Ammon's horn (tissue), 1 donor: ENCODE measurements around the gene NR2C1.
A peak's percentile ranks its signal among the peaks of the same experiment; 100 is the strongest.
"Not testable (repeated sequence)": the region's sequence is repeated elsewhere in the genome, so short reads cannot be mapped to it uniquely, and the experiment has no call there.

Experiments used
- DNase-seq: peaks from one replicate; pipeline ENCODE4 v3.0.0-alpha.2; 2016; ENCODE audit warnings: low spot score

The NR2C1 gene

DNA sequence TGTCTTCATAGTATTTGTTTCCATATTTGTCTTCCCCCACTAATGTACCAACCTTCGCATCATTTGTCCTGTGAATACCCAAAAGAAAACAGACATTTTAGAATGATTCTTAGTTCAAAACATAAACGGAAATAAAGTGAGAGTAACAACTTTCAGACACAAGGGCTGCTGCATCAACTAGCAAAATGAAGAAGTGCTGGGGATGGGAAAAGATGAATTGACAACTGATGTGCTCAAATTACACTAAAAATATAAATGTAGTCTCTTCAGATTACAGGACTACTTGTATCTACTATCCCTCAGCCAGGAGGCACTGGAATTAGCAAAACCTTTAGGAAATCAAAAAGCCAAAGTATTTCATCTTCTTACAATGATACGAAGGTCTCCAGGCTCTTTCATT is 70.7 kb downstream of the NR2C1 start:
- DNase-seq = no peak

DNA sequence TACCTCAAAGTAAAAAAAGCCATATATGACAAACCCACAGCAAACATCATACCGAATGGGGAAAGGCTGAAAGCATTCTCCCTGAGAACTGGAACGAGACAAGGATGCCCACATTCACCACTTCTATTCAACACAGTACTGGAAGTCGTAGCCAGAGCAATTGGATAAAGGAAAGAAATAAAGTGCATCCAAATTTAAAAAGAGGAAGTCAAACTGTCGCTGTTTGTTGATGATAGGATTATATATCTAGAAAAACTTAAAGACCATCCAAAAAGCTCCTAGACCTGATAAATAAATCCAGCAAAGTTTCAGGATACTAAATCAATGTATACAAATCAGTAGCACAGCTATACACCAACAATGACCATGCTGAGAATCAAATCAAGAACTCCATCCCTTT is 75.1 kb downstream of the NR2C1 start:
- no peak for DNase-seq

DNA sequence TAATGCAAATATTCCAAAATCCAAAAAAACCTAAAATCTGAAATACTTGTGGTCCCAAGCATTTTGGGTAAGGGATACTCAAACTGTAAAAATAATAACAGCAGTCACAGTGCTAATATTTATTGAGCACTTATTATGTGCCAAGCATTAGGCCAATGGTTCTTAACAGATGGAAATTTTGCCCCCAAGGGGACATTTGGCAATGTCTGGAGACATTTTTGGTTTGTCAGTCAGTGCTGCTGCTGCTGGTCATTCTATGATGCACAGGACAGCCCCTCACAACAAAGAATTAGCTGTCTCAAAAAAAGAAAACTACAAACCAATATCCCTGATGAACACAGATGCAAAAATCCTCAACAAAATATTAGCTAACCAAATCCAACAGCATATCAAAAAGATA is 75.7 kb downstream of the NR2C1 start:
- no peak for DNase-seq

DNA sequence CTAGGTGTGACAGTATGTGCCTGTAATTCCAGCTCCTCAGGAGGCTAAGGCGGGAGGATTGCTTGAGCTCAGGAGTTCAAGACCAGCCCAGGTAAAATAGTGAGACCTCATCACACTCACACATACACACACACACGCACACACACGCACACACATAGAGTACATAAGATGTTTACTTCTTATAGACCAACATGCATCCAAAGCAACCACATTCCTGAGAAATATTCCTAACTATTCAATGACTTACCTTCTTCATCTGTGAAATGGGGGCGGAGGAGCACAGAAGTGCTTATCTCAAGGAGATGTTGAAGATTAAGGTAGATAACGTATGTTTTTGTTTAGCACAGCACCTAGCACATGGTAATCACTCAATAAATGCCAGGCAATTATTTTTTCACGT is 76.4 kb downstream of the NR2C1 start:
- DNase-seq = no peak

DNA sequence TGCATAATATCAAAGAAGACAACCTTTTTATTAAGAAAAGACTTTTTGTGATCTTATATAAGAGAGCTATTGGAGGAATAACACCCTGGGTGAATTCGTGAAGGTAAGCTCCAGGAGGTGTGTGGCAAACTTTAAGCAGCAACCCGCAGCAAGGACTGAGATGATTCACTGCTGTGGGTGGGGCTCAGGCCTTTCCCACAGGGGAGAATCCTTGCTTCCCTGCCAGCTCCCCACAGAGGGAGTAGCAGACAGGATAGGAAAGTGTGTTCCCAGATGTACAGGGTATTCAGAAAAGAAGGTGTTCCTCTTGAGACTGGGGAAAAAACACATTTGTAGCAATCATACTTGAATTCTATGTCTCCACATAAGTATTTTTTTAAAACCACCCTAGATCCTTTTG is 79.1 kb downstream of the NR2C1 start:
- no peak for DNase-seq

DNA sequence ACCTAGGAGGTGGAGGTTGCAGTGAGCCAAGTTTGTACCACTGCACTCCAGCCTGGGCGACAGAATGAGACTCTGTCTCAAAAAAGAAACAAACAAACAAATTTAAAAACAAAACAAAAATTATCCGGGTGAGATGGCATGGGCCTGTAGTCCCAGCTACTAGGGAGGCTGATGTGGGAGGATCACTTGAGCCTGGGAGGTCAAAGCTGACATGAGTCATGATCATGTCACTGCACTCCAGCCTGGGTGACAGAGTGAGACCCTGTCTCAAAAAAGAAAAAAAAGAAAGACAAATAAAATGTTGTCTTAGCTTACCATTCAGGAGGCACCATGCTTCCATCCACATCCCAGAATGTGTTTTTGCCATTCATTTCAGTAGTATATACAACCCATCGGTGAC is 79.6 kb downstream of the NR2C1 start:
- not testable (repeated sequence) for DNase-seq

DNA sequence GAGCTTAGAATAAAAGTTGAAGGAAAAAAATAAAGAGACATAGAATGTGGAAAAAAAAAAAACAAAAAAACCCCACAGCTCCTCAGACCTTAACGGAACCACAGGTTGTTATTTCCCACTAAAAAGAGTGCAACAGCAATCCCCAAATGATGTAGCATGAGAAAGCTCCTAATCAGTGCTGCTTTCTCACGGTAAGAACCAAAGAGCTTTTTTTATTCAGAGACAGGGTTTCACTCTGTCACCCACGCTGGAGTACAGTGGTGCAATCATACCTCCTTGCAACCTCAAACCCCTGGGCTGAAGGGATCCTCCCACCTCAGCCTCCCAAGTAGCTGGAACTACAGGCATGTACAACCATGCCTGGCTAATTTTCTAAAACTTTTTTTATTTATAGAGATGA is 83.2 kb downstream of the NR2C1 start:
- no peak for DNase-seq

DNA sequence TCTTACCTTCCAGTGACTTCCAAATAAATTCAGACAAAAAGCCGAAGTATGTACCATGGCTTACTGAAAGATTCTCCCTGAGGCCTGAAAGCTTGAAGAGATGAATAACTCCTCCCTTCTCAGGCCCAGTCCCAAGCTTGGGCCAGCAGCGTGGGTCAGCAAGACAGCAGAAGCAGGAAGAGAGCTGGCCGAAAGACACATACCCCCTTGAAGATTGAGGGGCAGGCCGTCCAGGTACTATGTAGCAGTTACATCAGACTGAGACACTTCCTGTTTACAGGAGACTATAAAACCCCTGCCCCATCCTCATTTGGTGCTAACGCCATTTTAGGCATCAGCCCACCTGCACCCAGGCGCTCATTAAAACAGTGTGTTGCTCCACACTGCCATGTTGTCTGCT is 84.9 kb downstream of the NR2C1 start:
- DNase-seq = no peak

DNA sequence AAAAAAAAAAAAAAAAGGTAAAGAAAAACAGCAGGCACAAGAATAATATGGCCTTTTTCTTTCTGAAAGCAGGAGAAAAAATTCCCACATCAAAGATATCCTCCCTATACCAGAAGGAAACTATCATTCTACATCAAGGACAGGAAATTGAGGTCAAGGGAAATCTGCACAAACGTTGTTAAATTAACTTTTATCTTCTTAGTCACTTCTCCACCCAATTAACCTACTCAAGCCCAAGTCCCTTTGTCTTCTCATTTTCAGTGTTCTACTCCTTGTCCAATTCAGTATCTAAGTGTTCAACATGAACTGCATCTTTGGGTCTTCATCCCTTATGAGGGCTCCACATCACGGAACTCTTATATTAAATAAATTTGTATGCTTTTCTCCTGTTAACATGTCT is 85.6 kb downstream of the NR2C1 start:
- no peak for DNase-seq

DNA sequence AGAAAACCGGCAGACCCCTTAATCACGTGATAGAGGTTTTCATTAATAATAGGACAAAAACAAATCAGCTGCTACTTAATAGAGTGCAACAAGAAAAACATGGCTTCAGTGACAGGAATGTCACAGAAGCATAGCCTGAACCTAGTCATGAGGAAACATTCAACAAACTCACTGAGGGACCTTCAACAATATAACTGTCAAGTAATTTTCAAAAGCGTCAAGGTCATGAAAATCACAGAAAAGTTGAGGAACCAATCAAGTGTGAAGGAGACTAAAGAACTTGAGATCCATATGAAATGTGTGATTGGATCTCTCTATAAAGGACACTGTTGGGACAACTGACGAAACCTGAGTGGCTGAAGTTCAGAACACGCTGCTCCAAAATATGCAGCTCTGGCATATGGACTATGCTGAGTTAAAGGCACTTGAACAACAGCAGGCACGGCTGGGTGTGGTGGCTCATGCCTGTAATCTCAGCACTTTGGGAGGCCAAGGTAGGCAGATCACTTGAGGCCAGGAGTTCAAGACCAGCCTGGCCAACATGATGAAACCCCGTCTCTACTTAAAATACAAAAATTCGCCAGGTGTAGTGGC is 86.2 kb downstream of the NR2C1 start:
- DNase-seq = no peak

DNA sequence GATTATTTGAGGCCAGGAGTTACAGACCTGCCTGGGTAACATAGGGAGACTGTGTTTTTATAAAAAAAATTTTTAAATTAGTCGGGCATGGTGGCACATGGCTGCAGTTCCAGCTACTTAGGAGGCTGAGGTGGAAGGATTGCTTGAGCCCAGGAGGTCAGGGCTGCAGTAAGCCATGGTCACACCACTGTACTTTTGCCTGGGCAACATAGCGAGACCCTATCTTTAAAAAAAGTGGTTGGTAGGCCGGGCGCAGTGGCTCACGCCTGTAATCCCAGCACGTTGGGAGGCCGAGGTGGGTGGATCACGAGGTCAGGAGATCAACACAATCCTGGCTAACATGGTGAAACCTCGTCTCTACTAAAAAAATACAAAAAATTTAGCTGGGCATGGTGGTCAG is 88.3 kb downstream of the NR2C1 start:
- not testable (repeated sequence) for DNase-seq

DNA sequence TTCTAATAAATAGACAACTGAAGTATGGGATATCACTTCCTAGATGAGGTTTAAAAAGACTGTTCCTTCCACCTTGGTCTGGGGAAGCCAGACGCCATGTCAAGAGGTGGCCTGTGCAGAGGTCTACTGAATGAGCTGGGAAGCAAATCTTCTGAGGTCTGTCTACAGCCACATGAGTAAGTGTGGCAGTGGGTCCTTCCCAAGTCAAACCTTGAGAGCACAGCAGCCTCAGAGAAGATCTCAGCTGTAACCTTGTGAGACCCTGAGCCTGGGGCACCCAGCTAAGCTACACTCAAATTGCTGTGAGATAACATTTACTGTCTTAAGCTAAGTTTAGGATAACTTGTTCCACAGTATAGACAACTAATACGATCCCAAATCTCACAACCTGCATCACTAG is 90.1 kb downstream of the NR2C1 start:
- no peak for DNase-seq

DNA sequence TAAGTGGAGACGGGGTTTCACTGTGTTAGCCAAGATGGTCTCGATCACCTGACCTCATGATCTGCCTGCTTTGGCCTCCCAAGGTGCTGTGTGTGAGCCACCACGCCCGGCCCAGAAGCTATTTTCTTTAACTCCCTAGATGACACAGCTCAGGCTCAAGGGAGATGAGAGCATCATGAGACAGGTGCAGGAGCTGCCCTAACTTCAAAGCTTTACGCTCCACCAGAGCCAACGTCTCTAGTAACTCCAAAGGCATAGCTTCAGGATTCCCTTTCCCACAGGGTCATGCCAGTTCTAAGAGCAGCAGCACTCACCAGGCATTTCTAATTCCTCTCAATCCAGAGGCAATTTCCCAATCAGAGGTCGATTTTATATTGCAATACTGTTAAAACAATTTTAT is 91.0 kb downstream of the NR2C1 start:
- DNase-seq = no peak

DNA sequence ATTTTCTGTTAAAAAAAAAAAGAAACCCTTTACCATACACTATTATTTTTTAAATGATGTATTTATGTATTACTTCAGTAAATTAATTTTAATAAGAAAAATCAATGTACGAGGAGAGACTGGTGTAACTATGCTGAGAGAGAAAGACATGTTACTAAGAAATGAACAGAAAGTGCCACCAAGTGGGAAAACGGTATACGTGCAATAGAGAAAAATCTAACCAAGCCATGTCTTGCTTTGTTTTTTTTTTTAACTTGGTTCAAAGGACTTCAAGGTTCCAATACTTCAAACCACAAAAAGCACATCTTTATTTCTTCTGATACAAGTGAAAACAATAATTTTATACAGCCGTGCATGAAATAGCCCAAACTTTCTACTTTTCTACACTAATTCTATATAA is 92.8 kb downstream of the NR2C1 start:
- peak; percentile 54 for DNase-seq

DNA sequence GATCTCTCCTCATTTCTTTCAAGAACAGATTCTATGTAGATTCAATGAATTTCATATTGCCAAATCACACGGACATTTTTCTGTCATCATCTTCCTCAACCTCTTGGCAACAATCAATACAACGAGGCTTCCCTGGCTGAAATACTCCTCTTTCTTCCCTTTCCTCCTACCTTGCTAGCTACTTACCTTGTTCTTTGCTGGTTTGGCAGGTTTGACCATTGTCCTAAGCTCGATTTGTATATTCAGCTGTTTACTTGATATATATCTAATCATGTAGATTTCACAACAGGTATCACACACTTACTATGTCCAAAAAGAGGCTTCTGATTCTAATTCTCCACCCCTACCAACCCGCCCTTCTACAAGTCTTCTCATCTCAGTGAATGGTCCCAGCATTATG is 93.5 kb downstream of the NR2C1 start:
- DNase-seq = no peak

DNA sequence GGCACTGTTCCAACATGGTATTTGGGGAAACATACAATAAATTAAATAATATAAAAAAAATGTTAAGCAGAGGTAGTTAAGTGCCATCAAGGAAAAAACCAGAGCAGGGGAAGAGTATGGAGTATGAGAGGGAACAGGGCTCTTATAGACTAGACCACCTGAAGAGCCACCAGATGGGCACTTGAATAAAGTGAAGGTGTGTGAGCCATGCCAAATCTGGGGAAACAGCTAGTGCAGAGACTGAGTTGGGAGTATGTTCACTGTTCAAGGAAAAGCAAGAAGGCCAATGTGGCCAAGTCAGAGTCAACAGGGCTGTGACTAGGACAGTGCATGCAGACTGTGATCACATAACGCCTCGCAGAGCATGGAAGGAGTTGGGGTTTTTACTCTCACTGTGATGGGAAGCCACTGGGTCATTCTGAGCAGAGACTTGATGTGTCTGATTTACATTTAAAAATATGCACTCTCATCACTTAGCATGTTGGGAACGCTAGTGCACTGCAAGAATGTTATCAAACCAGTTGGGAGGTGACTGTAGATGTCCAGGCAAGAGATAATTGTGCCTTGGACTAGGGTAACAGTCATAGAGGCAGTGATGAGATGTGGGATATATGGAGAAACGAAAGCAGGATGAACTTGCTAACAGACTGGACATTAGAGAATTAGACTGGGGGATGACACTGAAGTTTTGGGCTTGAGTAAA is 95.5 kb downstream of the NR2C1 start:
- DNase-seq = no peak

DNA sequence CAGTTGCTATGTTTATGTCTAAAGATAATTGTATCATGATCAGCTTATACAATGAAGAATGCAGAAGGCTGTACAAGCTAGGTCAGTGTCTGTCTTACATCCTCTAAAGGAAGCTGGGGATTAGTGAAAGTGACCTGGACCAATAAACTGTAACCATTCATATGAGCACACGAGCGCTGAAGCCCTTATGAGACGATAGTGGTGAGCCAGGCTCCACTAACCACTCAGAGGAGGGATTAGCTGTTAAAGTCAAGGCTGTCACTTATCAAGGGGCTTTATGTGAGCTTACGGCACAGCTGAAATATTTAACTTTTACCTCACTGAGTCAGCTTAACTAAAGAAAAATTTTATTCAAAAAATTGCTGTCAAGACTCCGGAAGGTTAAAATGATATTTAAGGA is 100.2 kb downstream of the NR2C1 start:
- no peak for DNase-seq

DNA sequence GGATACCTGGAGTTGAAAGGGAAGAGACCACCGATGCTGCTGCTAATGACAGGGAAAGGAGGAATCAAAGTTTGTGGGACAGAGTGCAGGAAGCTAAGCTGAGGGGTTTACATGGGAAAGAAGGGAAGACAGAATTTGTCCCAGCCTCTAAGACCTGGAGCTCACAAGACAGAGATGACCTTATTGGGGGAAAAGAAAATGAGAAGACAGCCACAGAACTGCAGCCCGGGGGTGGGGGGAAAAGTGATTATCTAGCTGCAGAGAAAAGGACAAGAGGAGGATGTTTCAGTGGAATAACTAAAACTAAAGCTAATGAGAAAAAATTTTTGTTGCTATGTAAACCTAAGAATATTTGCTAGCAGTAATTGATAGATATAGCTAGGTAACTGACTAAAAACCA is 100.6 kb downstream of the NR2C1 start:
- no peak for DNase-seq

DNA sequence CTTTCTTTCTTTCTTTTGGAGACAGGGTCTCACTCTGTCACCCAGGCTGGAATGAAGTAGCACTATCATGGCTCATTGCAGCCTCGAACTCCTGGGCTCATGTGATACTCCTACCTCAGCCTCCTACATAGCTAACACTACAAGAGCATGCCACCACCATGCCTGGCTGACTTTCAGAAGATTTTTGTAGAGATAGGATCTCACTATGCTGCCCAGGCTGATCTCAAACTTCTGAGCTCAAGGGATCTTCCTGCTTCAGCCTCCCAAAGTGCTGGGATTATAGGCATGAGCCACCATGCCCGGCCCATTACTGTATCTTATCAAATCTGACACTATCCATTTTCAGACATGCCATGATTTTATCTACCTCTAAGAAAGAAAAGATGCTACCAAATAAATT is 101.5 kb downstream of the NR2C1 start:
- no peak for DNase-seq

DNA sequence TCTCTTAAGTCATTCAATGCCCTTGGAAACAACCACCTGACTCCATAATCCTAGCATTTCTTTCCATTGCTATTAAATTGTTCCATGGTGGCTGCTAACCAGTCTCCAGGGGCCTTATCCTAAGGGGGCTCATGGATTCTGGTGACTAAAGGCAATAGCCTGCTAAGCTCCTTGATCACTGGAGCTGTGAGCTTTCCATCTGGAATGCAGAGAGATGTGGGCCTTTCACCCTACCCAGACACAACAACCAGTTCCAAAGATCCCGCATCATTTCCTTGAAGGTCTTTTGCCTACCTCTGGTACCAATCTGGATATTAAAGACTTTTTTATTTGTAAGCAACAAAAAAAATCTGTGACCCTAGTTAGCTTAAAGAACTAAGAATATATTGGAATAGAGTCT is 102.9 kb downstream of the NR2C1 start:
- DNase-seq = no peak
